HepG2 (cell line): ENCODE data around the gene HELB. TPM values are rescaled to one million over a fixed set of nuclear protein-coding genes. Genes with fewer than 3 reads are reported as not detected.
A peak's percentile ranks its signal among the peaks of the same experiment; 100 is the strongest.

Source experiments
- ASH2L ChIP-seq: fragments of 300-600, 200-600 bp; sonication (generic); IDR thresholded peaks from 2 replicates; pipeline ENCODE4 v1.7.0; 2017; ENCODE audit warnings: low read depth, mild to moderate bottlenecking, moderate library complexity, mixed read lengths, low read length; ENCODE audit not compliant: insufficient read length
- HNF4A ChIP-seq: sonication (generic); formaldehyde crosslinking; IDR thresholded peaks from 2 replicates; pipeline ENCODE4 v1.4.0; 2020; ENCODE audit warnings: missing genetic modification reagents
- HOXA9 ChIP-seq: sonication (generic); formaldehyde crosslinking; IDR thresholded peaks from 2 replicates; pipeline ENCODE4 v1.8.1; 2022; ENCODE audit warnings: missing genetic modification reagents, mild to moderate bottlenecking, moderate library complexity, borderline replicate concordance
- KMT2B ChIP-seq: IDR thresholded peaks from 2 replicates; pipeline ENCODE4 v1.6.1; 2016; ENCODE audit warnings: missing genetic modification reagents, missing compliant biosample characterization
- MTA1 ChIP-seq: sonication (generic); formaldehyde crosslinking; IDR thresholded peaks from 2 replicates; pipeline ENCODE4 v1.4.0; 2020; ENCODE audit warnings: missing genetic modification reagents, mild to moderate bottlenecking, borderline replicate concordance
- SNAPC4 ChIP-seq: sonication (generic); formaldehyde crosslinking; IDR thresholded peaks from 2 replicates; pipeline ENCODE4 v1.4.0; 2020; ENCODE audit warnings: mild to moderate bottlenecking, missing genetic modification reagents
- SP2 ChIP-seq: sonication (generic); formaldehyde crosslinking; IDR thresholded peaks from 2 replicates; pipeline ENCODE4 v1.5.1; 2020; ENCODE audit warnings: mild to moderate bottlenecking, missing genetic modification reagents
- TCF7L2 ChIP-seq: IDR thresholded peaks from 2 replicates; pipeline ENCODE4 v1.6.1; 2011; ENCODE audit warnings: mild to moderate bottlenecking, low read depth, low read length, moderate library complexity
- TRIM24 ChIP-seq: sonication (generic); formaldehyde crosslinking; IDR thresholded peaks from 2 replicates; pipeline ENCODE4 v1.8.0; 2022; ENCODE audit warnings: mild to moderate bottlenecking, missing genetic modification reagents
- ZNF138 ChIP-seq: sonication (generic); formaldehyde crosslinking; IDR thresholded peaks from 2 replicates; pipeline ENCODE4 v1.5.0; 2020; ENCODE audit warnings: mild to moderate bottlenecking, low read depth, missing genetic modification reagents
- ZNF501 ChIP-seq: sonication (generic); formaldehyde crosslinking; IDR thresholded peaks from 2 replicates; pipeline ENCODE4 v1.5.1; 2020; ENCODE audit warnings: mild to moderate bottlenecking, moderate library complexity, missing genetic modification reagents
- ZNF660 ChIP-seq: sonication (generic); formaldehyde crosslinking; IDR thresholded peaks from 2 replicates; pipeline ENCODE4 v1.5.1; 2020; ENCODE audit warnings: mild to moderate bottlenecking, low read depth, missing genetic modification reagents, borderline replicate concordance
- polyA plus RNA-seq, 8 experiments: library from polyadenylated mRNA; depleted of rRNA in 3 of 8; stranded (reverse) in 7 of 8; unstranded in 1 of 8; fragments of >200 nt; fragmentation: Illumina TruSeq in 4 of 8; extraction: Trizol in 4 of 8; gene quantifications; 2 replicates each; pipeline versions ENCODE4 v1.2.1 to v1.2.3, GENCODE V29; 2011 to 2016; ENCODE audit warnings: low read depth in 4 of 8, missing spikeins in 1 of 8, mixed read lengths in 1 of 8; ENCODE audit not compliant: insufficient read depth in 1 of 8
- total RNA-seq, 5 experiments: library from RNA; depleted of rRNA; stranded (reverse); fragments of >200 nt; fragmentation: Illumina TruSeq; extraction: Trizol; gene quantifications; 2 replicates each; pipeline ENCODE4 v1.2.3, GENCODE V29; 2016; ENCODE audit warnings: low read depth in 1 of 5
- TF ChIP-seq, protein P1 (sequence below): sonication (generic); formaldehyde crosslinking; IDR thresholded peaks from 2 replicates; pipeline ENCODE4 v1.4.0; 2020; ENCODE audit warnings: mild to moderate bottlenecking, missing genetic modification reagents, borderline replicate concordance
- TF ChIP-seq, protein P2 (sequence below): sonication (generic); formaldehyde crosslinking; IDR thresholded peaks from 2 replicates; pipeline ENCODE4 v1.4.0; 2020; ENCODE audit warnings: low read depth, missing genetic modification reagents

HELB gene
- total and polyA plus RNA-seq, 2 of the 13 experiments (the other 11 are each of a cell fraction or from before 2014, with no cell fraction given): 1.7 to 3.7 TPM

- TF ChIP-seq, protein P1, sequence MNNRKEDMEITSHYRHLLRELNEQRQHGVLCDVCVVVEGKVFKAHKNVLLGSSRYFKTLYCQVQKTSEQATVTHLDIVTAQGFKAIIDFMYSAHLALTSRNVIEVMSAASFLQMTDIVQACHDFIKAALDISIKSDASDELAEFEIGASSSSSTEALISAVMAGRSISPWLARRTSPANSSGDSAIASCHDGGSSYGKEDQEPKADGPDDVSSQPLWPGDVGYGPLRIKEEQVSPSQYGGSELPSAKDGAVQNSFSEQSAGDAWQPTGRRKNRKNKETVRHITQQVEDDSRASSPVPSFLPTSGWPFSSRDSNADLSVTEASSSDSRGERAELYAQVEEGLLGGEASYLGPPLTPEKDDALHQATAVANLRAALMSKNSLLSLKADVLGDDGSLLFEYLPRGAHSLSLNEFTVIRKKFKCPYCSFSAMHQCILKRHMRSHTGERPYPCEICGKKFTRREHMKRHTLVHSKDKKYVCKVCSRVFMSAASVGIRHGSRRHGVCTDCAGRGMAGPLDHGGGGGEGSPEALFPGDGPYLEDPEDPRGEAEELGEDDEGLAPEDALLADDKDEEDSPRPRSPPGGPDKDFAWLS: no peak
- no peak for TF ChIP-seq SNAPC4 (CRISPR knock-in tag)
- 0 out of 2 replicates have a peak, but pooled peaks have one; percentile 53 for TF ChIP-seq ZNF138 (CRISPR knock-in tag)
- no peak for TF ChIP-seq TCF7L2
- TF ChIP-seq, protein P2, sequence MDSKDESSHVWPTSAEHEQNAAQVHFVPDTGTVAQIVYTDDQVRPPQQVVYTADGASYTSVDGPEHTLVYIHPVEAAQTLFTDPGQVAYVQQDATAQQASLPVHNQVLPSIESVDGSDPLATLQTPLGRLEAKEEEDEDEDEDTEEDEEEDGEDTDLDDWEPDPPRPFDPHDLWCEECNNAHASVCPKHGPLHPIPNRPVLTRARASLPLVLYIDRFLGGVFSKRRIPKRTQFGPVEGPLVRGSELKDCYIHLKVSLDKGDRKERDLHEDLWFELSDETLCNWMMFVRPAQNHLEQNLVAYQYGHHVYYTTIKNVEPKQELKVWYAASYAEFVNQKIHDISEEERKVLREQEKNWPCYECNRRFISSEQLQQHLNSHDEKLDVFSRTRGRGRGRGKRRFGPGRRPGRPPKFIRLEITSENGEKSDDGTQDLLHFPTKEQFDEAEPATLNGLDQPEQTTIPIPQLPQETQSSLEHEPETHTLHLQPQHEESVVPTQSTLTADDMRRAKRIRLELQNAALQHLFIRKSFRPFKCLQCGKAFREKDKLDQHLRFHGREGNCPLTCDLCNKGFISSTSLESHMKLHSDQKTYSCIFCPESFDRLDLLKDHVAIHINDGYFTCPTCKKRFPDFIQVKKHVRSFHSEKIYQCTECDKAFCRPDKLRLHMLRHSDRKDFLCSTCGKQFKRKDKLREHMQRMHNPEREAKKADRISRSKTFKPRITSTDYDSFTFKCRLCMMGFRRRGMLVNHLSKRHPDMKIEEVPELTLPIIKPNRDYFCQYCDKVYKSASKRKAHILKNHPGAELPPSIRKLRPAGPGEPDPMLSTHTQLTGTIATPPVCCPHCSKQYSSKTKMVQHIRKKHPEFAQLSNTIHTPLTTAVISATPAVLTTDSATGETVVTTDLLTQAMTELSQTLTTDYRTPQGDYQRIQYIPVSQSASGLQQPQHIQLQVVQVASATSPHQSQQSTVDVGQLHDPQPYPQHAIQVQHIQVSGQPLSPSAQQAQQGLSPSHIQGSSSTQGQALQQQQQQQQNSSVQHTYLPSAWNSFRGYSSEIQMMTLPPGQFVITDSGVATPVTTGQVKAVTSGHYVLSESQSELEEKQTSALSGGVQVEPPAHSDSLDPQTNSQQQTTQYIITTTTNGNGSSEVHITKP (CRISPR knock-in tag): no peak
- no peak for TF ChIP-seq HNF4A (CRISPR knock-in tag)
- no peak for TF ChIP-seq SP2 (CRISPR knock-in tag)
- 0 out of 2 replicates have a peak, but pooled peaks have one; percentile 45 for TF ChIP-seq HOXA9 (CRISPR knock-in tag)
- no peak for TF ChIP-seq ZNF660
- TF ChIP-seq KMT2B (CRISPR knock-in tag): peak; percentile 80
- peak; percentile 79 for TF ChIP-seq ASH2L
- 0 out of 2 replicates have a peak, but pooled peaks have one; percentile 23 for TF ChIP-seq MTA1 (CRISPR knock-in tag)
- peak; percentile 68 for TF ChIP-seq ZNF501 (CRISPR knock-in tag)
- no peak for TF ChIP-seq TRIM24 (CRISPR knock-in tag)
These were observed at the start of gene HELB (continued) for GRCh38 chr12:66301944-66302826.
